Coronary artery (tissue), 2 donors: ENCODE results near the gene BEGAIN.

Source experiments
- DNase-seq: peaks from one replicate; pipeline ENCODE4 v3.0.0-alpha.2; 2017; ENCODE audit warnings: low spot score
- H3K27ac ChIP-seq, 2 donors: fragments of 200-600 bp; sonication (generic); one replicate each; pipeline ENCODE4 v1.5.1; 2016 to 2019
- H3K4me3 ChIP-seq: fragments of 200-600 bp; sonication (generic); 2 replicates; pipeline ENCODE4 v1.5.1; 2016; ENCODE audit warnings: mild to moderate bottlenecking, moderate library complexity
- TF ChIP-seq, protein P1 (sequence below): fragments of 200-600 bp; sonication (generic); IDR thresholded peaks from one replicate; pipeline ENCODE4 v1.5.1; 2019; ENCODE audit warnings: antibody characterized with exemption

BEGAIN gene

DNA sequence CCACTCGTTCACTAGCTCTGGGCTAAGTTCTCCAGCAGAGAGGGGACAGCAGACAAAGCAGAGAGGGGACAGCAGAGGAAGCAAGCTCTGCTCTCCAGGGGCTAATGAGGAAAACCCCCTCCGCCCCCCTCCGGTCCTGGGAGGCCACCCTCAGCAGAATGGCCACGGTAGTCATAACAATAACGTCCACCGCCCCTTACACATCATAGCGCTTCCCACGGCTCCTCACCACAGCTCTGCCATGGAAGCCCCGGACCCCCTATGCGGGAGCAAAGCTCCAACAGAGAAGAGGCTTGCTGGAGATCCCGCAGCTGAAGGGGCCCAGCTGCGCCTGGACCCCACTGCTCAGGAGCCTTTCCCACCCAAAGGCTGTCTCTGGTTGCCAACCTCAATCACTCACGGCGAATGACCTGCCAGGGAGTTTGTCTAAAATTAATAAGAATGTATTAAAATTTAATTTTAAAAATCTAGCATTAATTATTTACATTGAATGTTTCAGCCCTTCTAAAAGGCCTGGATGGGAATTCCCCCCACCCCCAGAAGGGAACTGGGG, 17.4 kb downstream of the BEGAIN start:
- H3K27ac ChIP-seq = no peak overlapping the region
- DNase-seq = no peak
- no peak overlapping the region for H3K4me3 ChIP-seq
- TF ChIP-seq, protein P1, sequence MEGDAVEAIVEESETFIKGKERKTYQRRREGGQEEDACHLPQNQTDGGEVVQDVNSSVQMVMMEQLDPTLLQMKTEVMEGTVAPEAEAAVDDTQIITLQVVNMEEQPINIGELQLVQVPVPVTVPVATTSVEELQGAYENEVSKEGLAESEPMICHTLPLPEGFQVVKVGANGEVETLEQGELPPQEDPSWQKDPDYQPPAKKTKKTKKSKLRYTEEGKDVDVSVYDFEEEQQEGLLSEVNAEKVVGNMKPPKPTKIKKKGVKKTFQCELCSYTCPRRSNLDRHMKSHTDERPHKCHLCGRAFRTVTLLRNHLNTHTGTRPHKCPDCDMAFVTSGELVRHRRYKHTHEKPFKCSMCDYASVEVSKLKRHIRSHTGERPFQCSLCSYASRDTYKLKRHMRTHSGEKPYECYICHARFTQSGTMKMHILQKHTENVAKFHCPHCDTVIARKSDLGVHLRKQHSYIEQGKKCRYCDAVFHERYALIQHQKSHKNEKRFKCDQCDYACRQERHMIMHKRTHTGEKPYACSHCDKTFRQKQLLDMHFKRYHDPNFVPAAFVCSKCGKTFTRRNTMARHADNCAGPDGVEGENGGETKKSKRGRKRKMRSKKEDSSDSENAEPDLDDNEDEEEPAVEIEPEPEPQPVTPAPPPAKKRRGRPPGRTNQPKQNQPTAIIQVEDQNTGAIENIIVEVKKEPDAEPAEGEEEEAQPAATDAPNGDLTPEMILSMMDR = no peak

DNA sequence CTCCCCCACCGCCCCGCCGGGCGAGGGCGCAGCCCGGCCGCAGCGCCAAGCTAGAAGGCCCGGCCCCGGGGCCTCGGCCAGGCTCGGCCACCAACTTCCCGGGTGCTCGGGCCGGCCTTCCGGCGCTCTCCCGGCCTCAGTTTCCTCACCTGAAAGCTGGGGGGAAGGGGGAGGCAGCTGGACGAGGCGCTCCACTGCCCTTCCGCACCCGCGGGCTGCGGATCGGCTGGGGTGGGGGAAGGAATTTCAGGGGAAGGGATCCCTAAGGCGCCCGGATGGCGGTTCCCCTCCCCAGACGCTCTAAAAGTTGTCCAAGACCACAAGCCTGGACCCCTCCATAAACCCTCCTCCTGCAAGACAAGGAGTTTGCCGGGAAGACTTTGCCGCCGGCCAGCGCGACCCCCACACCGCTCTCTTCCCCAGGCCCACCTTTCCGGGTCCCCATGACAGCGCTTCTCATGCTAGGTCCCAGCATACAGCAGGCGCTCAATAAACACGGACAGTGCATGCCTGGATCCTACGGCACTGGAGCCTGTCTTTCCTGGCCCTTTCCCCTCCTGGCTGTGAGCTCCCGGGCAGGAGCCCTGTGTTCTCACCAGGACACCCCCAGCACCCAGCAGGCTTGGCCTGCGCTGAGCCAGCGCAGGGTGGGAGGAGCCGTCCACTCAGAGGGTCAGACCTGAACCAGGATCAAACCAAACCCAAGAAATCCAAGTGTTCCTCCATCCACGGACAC, 18.1 kb downstream of the BEGAIN start:
- TF ChIP-seq, protein P1 = no peak
- no peak for DNase-seq
- Histone ChIP-seq H3K27ac (no peak overlapping the region), H3K4me3 (peak overlapping the region; percentile 78)

DNA sequence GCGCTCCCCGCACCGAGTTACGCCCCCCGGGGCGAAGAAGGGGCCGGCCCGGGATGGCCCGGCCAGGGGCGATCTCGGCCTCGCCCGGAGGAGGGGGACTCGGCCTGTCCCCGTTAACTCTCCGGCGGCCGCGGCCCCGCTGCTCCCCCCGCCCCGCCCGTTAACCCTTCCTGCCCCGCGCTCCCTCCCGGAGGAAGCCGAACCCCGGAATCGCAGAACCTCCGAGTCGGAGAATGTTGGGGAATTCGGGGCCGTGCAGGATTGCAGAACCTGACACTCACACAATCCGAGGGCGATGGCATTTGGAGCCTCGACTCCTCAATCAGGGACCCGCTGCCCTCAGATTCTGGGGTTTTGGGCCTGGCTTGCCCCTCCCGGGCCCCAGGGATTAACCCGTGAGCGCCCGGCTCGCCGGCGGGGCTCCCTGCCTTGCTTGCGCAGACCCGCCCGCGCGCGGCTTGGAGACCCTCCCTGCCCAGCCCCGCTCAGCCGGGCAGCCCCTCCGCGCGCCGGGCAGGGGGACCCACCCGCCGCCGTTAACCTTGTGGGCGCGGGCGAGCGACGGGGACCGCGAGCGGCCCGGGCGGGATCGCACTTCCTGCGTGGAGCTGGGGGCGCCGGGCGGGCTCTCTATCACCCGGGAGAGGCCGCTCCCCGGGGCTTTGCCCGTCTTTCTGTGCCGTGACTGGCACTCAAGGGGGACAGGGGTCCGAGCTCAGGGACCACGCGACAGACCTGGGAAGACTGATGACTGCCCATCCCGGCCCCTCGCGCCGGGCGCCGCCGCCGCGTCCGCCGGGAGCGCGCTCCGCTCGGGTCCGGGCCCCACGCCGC, 18.8 kb downstream of the BEGAIN start:
- no peak overlapping the region for H3K27ac ChIP-seq
- DNase-seq = no peak
- TF ChIP-seq, protein P1 = no peak
- H3K4me3 ChIP-seq = peak overlapping the region; percentile 78

DNA sequence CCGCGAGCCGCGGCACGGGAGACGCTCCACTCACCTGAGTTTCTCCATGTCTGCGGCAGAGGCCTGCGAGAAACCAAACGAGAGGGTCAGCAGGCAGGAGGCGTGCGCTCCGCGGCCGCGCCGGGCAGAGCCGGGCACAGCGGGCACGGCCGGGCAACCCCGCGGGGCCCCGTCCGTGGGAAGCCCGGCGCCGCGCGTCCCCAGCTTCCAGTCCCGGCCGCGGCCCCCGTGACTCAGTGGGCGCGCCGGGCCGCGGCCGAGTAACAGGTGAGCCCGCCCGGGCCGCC, 19.4 kb downstream of the BEGAIN start:
- DNase-seq = no peak
- no peak overlapping the region for H3K27ac ChIP-seq
- H3K4me3 ChIP-seq = peak overlapping the region; percentile 78

DNA sequence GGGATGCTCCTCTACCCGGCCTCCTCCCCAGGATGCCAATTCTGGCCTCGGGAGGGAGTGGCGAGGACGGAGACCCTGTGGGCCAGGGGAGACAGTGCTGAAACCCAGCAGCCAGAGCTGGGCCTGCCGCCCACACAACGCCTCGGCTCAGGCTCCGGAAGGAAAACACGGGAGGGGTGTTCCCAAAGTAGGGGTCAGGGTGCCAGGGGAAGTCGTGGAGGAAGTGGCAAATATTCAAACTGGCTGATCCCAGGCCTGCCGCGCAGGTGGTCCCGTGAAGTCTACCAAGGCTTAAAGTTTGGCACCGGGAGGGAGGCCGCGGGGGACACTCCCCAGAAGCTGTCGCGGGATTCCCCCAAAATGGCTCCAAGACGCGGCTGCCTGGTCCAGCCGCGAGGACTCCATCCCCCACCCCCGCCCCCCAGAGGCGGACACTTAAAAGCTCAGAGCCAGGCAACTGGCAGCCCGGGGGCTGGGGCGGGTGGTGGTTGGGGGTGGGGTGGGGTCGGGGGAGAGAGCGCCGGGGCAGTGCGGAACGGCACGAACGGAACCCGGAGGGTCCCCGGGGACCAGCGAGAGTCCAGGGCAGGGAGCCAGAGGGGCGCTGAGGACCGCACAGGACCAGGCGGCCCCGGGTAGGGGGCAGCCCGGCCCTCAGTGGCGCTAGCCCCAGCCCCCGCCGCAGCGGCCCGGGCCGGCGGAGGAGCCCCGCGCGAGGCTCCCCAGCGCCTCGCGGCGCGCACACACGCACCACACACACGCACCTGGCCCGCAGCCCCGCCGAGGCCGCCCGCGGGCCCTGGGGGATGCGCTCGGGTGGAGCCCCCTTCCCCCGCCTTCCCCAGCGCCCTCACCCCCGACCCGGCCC, 20.0 kb downstream of the BEGAIN start:
- TF ChIP-seq, protein P1 = no peak
- Histone ChIP-seq H3K4me3 (peak overlapping the region; percentile 78), H3K27ac (peak overlapping the region in 1 of 2 donors; percentile 21)
- no peak for DNase-seq

More for the DNA sequence above, 19.4 kb downstream of the BEGAIN start:
- TF ChIP-seq, protein P1 = no peak

DNA sequence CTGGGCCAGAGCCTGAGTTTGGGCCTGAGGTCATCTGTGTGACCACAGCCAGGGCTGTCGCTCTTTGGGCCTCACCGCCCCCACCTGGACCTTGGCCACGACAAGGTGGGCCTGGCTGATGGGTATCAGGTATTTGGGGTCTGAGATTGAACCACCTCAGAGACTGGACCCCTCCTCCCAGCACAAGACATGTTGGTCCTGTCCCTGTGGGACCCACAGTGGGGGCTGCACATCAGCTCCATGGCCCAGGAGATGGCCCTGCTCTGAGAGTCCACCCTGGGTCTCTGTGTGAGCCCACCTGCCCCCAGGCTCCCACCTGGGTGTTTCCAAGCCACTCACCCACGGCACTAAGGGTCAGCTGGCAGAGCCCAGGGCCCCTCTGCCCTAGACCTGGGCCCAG, 20.6 kb downstream of the BEGAIN start:
- TF ChIP-seq, protein P1 = no peak
- Histone ChIP-seq H3K4me3 (peak overlapping the region; percentile 78), H3K27ac (peak overlapping the region in 1 of 2 donors; percentile 21)
- no peak for DNase-seq
